OCI-LY3 (cell line): ENCODE data around the gene ECSIT.
A peak's percentile ranks its signal among the peaks of the same experiment; 100 is the strongest.

Experiments used
- H2AFZ ChIP-seq: fragments of 200-600, 300-600 bp; shearing (Covaris generic); 2 replicates; pipeline ENCODE4 v1.6.0; 2014; ENCODE audit warnings: antibody characterized with exemption, low read depth, low read length
- H3K27ac ChIP-seq: fragments of 200-600, 300-600 bp; sonication (generic); 2 replicates; pipeline ENCODE4 v1.5.1; 2014; ENCODE audit warnings: mild to moderate bottlenecking, low read length, moderate library complexity, mixed read lengths
- H3K27me3 ChIP-seq: fragments of 200-600, 300-600 bp; sonication (generic); 2 replicates; pipeline ENCODE4 v1.6.1; 2014; ENCODE audit warnings: low read depth, low read length, mixed read lengths
- H3K36me3 ChIP-seq: fragments of 200-600, 300-600 bp; sonication (generic); replicated peaks from 2 replicates; pipeline ENCODE3; 2014; ENCODE audit warnings: low read depth, low read length, mixed read lengths
- H3K4me1 ChIP-seq: fragments of 300-600, 200-600 bp; sonication (generic); 2 replicates; pipeline ENCODE4 v1.6.1; 2014; ENCODE audit warnings: low read length, mixed read lengths
- H3K4me2 ChIP-seq: fragments of 200-600, 300-600 bp; sonication (generic); 2 replicates; pipeline ENCODE4 v1.6.1; 2014; ENCODE audit warnings: low read length, mixed read lengths
- H3K4me3 ChIP-seq: fragments of 300-600, 200-600 bp; sonication (generic); 2 replicates; pipeline ENCODE4 v1.5.1; 2014; ENCODE audit warnings: antibody characterized with exemption, mild to moderate bottlenecking, low read length, moderate library complexity
- H3K79me2 ChIP-seq: fragments of 300-600, 200-600 bp; shearing (Covaris generic); 2 replicates; pipeline ENCODE4 v1.6.1; 2014; ENCODE audit warnings: mild to moderate bottlenecking, low read length, mixed read lengths
- H3K9ac ChIP-seq: fragments of 300-600, 200-600 bp; shearing (Covaris generic); 2 replicates; pipeline ENCODE4 v1.6.0; 2014; ENCODE audit warnings: mild to moderate bottlenecking, low read length, moderate library complexity
- H3K9me3 ChIP-seq: fragments of 200-600, 300-600 bp; shearing (Covaris generic); 2 replicates; pipeline ENCODE4 v1.6.1; 2014; ENCODE audit warnings: low read length, mixed read lengths; ENCODE audit not compliant: insufficient read depth
- H4K20me1 ChIP-seq: fragments of 200-600, 300-600 bp; sonication (generic); 2 replicates; pipeline ENCODE4 v1.6.1; 2016; ENCODE audit warnings: low read length, mixed read lengths; ENCODE audit not compliant: insufficient read depth
- CTCF ChIP-seq: fragments of 200-600, 300-600 bp; sonication (generic); IDR thresholded peaks from 2 replicates; pipeline ENCODE4 v1.5.1; 2014; ENCODE audit warnings: antibody characterized with exemption, low read length, low read depth
- EZH2phosphoT487 ChIP-seq: fragments of 200-600 bp; shearing (Covaris generic); IDR thresholded peaks from 2 replicates; pipeline ENCODE4 v1.6.1; 2018; ENCODE audit warnings: antibody characterized with exemption, mixed run types, low read depth

ECSIT gene

GRCh38 chr19:11551603-11552235 is 22.8 kb upstream of the ECSIT start:
- H3K4me3 ChIP-seq = no peak overlapping the region
- no peaks in the 10 kb centered on the region for H3K9me3 ChIP-seq
- TF ChIP-seq EZH2phosphoT487 (no peak), CTCF (peak; percentile 49)
- no peak overlapping the region for H3K4me2 ChIP-seq
- no peak overlapping the region for H3K9ac ChIP-seq
- H3K4me1 ChIP-seq = peaks cover 17% of the 10 kb centered on the region
- peaks cover 22% of the 10 kb centered on the region for H4K20me1 ChIP-seq
- no peak overlapping the region for H3K27ac ChIP-seq
- no peak overlapping the region for H2AFZ ChIP-seq
- H3K27me3 ChIP-seq = no peaks in the 10 kb centered on the region
- H3K79me2 ChIP-seq = peaks cover 7% of the 10 kb centered on the region; the same call in 1 of the 2 replicates
- H3K36me3 ChIP-seq = peaks cover 20% of the 10 kb centered on the region

GRCh38 chr19:11550265-11550664 is 21.3 kb upstream of the ECSIT start:
- no peak overlapping the region for H3K9ac ChIP-seq
- H2AFZ ChIP-seq = no peak overlapping the region
- peaks cover 3% of the 10 kb centered on the region; the same call in 1 of the 2 replicates for H3K27me3 ChIP-seq
- peaks cover 18% of the 10 kb centered on the region for H3K36me3 ChIP-seq
- no peaks in the 10 kb centered on the region for H3K9me3 ChIP-seq
- TF ChIP-seq CTCF = no peak
- no peak for TF ChIP-seq EZH2phosphoT487
- H3K79me2 ChIP-seq = peaks cover 2% of the 10 kb centered on the region; the same call in 1 of the 2 replicates
- peaks cover 13% of the 10 kb centered on the region for H4K20me1 ChIP-seq
- no peak overlapping the region for H3K4me3 ChIP-seq
- no peak overlapping the region for H3K27ac ChIP-seq
- H3K4me2 ChIP-seq = no peak overlapping the region
- H3K4me1 ChIP-seq = peaks cover 15% of the 10 kb centered on the region

GRCh38 chr19:11549386-11549953 is 20.5 kb upstream of the ECSIT start:
- Histone ChIP-seq H3K4me1 (peaks cover 11% of the 10 kb centered on the region), H3K4me2 (no peak overlapping the region), H3K4me3 (no peak overlapping the region), H3K27ac (no peak overlapping the region), H3K79me2 (no peaks in the 10 kb centered on the region), H3K9ac (no peak overlapping the region), H3K36me3 (peaks cover 16% of the 10 kb centered on the region), H3K9me3 (no peaks in the 10 kb centered on the region), H3K27me3 (peaks cover 3% of the 10 kb centered on the region; the same call in 1 of the 2 replicates), H4K20me1 (peaks cover 10% of the 10 kb centered on the region), H2AFZ (no peak overlapping the region)
- TF ChIP-seq EZH2phosphoT487 (no peak), CTCF (no peak)

- H3K4me1 ChIP-seq = no peaks in the 10 kb centered on the region
- no peak overlapping the region for H3K4me3 ChIP-seq
- H2AFZ ChIP-seq = no peak overlapping the region
- H3K9me3 ChIP-seq = no peaks in the 10 kb centered on the region
- no peak overlapping the region for H3K9ac ChIP-seq
- TF ChIP-seq CTCF (no peak), EZH2phosphoT487 (no peak)
- no peak overlapping the region for H3K4me2 ChIP-seq
- no peak overlapping the region for H3K27ac ChIP-seq
- H3K36me3 ChIP-seq = peaks cover 9% of the 10 kb centered on the region
- H4K20me1 ChIP-seq = no peaks in the 10 kb centered on the region
- H3K27me3 ChIP-seq = peaks cover 10% of the 10 kb centered on the region
- H3K79me2 ChIP-seq = no peaks in the 10 kb centered on the region
Observed at GRCh38 chr19:11547929-11548700, 19.2 kb upstream of the ECSIT start.
